ENCODE results near the gene EDC4. TPM values are rescaled to one million over a fixed set of nuclear protein-coding genes. Genes with fewer than 3 reads are reported as not detected.
"Not testable (repeated sequence)": the region's sequence is repeated elsewhere in the genome, so short reads cannot be mapped to it uniquely, and the experiment has no call there.

EDC4 gene
- total RNA-seq, 4 donors from 2014 or later: 38.6 to 86.5 (median 56.7) TPM

DNA sequence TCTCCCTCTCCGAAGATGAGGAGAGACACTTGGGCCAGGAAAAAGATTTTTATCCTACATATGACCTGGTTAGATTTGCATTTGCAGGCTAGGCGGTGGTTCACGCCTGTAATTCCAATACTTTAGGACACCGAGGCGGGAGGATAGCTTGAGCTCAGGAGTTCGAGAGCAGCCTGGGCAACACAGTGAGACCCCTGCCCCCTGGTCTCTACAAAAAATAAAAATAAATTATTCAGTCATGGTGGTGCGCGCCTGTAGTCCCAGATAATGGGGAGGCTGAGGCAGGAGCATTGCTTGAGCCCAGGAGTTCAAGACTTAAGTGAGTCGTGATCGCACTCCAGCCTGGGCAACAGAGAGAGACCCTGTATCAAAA lies 38.6 kb upstream of the EDC4 start:
- no peak for DNase-seq (ENCODE audit: low spot score in 2 of 2)
- no peak overlapping the region for H3K4me3 ChIP-seq (ENCODE audit: low read depth, poor library complexity, severe bottlenecking)
- intact Hi-C loops (cut with DNase I; ENCODE audit: low total_unique reads): no loop called here
- WGBS, 2 donors: 81 to 84% methylated on average over 10 of the region's 10 CpGs
- TF ChIP-seq, protein P1, sequence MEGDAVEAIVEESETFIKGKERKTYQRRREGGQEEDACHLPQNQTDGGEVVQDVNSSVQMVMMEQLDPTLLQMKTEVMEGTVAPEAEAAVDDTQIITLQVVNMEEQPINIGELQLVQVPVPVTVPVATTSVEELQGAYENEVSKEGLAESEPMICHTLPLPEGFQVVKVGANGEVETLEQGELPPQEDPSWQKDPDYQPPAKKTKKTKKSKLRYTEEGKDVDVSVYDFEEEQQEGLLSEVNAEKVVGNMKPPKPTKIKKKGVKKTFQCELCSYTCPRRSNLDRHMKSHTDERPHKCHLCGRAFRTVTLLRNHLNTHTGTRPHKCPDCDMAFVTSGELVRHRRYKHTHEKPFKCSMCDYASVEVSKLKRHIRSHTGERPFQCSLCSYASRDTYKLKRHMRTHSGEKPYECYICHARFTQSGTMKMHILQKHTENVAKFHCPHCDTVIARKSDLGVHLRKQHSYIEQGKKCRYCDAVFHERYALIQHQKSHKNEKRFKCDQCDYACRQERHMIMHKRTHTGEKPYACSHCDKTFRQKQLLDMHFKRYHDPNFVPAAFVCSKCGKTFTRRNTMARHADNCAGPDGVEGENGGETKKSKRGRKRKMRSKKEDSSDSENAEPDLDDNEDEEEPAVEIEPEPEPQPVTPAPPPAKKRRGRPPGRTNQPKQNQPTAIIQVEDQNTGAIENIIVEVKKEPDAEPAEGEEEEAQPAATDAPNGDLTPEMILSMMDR (IDR thresholded peaks at IDR 0.05): no peak
- no peak for TF ChIP-seq POLR2A (IDR thresholded peaks at IDR 0.05)

DNA sequence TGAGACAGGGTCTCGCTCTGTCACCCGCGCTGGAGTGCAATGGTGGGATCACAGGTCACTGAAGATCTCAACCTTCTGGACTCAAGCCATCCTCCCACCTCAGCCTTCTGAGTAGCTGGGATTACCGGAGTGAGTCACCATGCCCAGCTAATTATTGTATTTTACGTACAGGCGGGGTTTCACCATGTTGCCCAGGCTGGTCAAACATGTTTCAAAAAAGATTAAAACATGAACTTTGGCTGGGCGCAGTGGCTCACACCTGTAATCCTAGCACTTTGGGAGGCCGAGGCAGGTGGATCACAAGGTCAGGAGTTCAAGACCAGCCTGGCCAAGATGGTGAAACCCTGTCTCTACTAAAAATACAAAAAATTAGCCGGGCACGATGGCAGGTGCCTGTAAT lies 35.7 kb upstream of the EDC4 start:
- 85 to 86% methylated on average over 10 of the region's 10 CpGs for WGBS, 2 donors
- DNase-seq (ENCODE audit: low spot score in 2 of 2); H3K4me3 ChIP-seq (ENCODE audit: low read depth, poor library complexity, severe bottlenecking); intact Hi-C loops (cut with DNase I; ENCODE audit: low total_unique reads): not testable (repeated sequence)

DNA sequence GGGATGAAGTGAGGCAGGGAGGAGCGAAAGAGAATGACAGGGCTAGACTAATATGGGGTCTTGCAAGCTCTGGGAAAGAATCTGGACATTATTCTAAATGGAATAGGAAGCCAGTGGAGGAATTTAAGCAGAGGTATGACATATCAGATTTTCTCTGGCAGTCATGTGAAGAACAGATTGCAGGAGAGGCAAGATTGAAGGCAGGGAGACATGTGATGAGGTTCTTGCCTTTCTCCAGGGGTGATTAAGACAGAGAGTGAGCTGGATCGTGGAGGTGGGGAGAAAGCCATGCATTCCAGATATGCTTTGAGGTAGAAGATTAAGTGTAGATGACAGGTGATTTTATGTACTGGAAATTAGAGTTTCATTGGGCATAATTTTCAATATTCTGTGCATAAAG lies 35.0 kb upstream of the EDC4 start:
- 87 to 89% methylated on average over 2 of the region's 2 CpGs for WGBS, 2 donors
- H3K4me3 ChIP-seq (ENCODE audit: low read depth, poor library complexity, severe bottlenecking): no peak overlapping the region
- intact Hi-C loops (cut with DNase I; ENCODE audit: low total_unique reads): no loop called here
- no peak for TF ChIP-seq POLR2A (IDR thresholded peaks at IDR 0.05)
- TF ChIP-seq, protein P1 (IDR thresholded peaks at IDR 0.05): no peak
- DNase-seq (ENCODE audit: low spot score in 2 of 2): no peak

DNA sequence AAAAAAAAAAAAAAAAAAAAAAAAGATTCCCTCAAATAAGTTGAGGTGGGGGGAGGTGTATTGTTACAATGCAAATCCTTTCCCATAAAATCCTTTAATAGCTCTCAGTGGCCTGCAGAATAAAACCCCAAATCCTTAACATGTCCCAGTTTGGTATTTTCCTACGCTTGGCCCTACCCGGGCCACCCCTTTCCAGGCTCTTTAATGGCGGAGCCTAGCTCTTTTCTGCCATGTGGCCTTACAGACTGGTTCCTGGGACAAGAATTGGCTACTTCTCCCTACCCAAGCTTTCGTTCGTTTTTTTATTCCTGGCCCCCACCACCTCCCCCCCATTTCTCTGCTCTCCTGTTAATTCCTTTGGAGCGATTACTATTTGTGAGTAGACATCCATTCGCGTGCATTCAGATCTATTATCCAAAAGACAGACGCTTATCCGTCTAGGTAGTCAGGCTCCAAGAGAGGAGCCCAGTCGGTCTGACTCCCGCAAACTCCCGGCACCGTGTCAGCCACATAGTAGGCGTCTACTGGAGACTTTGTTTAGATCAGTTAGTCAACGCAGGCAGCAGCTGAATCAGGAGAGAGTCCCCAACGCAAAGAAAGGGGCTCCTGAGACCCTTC lies 31.5 kb upstream of the EDC4 start:
- 36 to 45% methylated on average over 17 of the region's 17 CpGs for WGBS, 2 donors
- intact Hi-C loops (cut with DNase I; ENCODE audit: low total_unique reads): no loop called here
- no peak for TF ChIP-seq POLR2A (IDR thresholded peaks at IDR 0.05)
- TF ChIP-seq, protein P1 (IDR thresholded peaks at IDR 0.05): no peak
- H3K4me3 ChIP-seq (ENCODE audit: low read depth, poor library complexity, severe bottlenecking): no peak overlapping the region
- no peak for DNase-seq (ENCODE audit: low spot score in 2 of 2)

DNA sequence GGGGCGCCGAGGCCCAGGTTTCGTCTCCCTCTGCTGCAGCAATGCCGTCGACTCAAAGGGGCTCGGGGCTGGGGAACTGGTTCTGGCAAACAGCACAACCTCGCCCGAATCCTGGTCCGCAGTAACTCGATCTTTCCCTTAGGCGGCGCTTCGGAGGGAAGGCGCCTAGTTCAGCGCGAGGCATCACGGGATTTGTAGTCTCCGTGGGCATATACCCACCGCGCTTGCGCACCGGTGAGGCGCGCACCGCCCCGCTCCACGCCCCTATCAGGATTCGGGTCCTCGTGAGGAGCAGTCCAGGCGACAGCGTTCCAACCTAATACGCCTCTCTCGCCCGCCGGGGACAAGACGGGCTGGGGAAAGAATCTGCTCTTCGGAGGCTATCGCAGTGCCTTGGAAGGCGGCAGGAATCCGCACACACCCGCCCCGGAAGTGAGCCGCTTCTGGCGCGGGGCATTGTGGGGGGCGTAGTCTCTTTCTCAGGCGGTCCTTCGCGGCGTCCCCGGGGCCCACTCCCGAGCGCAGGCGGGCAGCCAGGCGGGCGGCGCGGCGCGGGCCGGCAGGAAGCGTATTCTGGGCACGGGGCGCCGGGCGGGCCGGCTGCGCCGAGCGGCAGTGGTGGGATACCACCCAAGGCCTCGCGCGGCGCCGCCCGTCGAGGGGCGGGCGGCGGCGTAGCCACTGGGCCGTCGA lies 30.9 kb upstream of the EDC4 start, which contains the start of gene THAP11:
Gene THAP11 (plus strand): TSS at position 505 of the 693 bp plus-strand sequence. CDS start 235 bp downstream, outside the sequence.
- intact Hi-C loops (cut with DNase I; ENCODE audit: low total_unique reads): no loop called here
- no peak for TF ChIP-seq POLR2A (IDR thresholded peaks at IDR 0.05)
- TF ChIP-seq, protein P1 (IDR thresholded peaks at IDR 0.05): peak in 1 of 3 donors; percentile 65
- WGBS, 2 donors: 0 to 1% methylated on average over 62 to 64 of the region's 83 CpGs
- peak; percentile 95 to 98 for DNase-seq (ENCODE audit: low spot score in 2 of 2)
- H3K4me3 ChIP-seq (ENCODE audit: low read depth, poor library complexity, severe bottlenecking): peak within 1 kb of the TSS; percentile 65

DNA sequence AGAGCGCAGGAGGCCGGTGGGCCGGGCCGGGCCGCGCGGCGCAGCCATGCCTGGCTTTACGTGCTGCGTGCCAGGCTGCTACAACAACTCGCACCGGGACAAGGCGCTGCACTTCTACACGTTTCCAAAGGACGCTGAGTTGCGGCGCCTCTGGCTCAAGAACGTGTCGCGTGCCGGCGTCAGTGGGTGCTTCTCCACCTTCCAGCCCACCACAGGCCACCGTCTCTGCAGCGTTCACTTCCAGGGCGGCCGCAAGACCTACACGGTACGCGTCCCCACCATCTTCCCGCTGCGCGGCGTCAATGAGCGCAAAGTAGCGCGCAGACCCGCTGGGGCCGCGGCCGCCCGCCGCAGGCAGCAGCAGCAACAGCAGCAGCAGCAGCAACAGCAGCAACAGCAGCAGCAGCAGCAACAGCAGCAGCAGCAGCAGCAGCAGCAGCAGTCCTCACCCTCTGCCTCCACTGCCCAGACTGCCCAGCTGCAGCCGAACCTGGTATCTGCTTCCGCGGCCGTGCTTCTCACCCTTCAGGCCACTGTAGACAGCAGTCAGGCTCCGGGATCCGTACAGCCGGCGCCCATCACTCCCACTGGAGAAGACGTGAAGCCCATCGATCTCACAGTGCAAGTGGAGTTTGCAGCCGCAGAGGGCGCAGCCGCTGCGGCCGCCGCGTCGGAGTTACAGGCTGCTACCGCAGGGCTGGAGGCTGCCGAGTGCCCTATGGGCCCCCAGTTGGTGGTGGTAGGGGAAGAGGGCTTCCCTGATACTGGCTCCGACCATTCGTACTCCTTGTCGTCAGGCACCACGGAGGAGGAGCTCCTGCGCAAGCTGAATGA lies 30.1 kb upstream of the EDC4 start:
- H3K4me3 ChIP-seq (ENCODE audit: low read depth, poor library complexity, severe bottlenecking): peak overlapping the region; percentile 65
- intact Hi-C loops (cut with DNase I; ENCODE audit: low total_unique reads): no loop called here
- TF ChIP-seq, protein P1 (IDR thresholded peaks at IDR 0.05): no peak
- TF ChIP-seq POLR2A (IDR thresholded peaks at IDR 0.05): no peak
- DNase-seq (ENCODE audit: low spot score in 2 of 2): peak in 1 of 2 donors; percentile 93
- WGBS, 2 donors: 0 to 2% methylated on average over 38 to 43 of the region's 67 CpGs
